ENCODE results near the gene CYSRT1.

Gene CYSRT1

DNA sequence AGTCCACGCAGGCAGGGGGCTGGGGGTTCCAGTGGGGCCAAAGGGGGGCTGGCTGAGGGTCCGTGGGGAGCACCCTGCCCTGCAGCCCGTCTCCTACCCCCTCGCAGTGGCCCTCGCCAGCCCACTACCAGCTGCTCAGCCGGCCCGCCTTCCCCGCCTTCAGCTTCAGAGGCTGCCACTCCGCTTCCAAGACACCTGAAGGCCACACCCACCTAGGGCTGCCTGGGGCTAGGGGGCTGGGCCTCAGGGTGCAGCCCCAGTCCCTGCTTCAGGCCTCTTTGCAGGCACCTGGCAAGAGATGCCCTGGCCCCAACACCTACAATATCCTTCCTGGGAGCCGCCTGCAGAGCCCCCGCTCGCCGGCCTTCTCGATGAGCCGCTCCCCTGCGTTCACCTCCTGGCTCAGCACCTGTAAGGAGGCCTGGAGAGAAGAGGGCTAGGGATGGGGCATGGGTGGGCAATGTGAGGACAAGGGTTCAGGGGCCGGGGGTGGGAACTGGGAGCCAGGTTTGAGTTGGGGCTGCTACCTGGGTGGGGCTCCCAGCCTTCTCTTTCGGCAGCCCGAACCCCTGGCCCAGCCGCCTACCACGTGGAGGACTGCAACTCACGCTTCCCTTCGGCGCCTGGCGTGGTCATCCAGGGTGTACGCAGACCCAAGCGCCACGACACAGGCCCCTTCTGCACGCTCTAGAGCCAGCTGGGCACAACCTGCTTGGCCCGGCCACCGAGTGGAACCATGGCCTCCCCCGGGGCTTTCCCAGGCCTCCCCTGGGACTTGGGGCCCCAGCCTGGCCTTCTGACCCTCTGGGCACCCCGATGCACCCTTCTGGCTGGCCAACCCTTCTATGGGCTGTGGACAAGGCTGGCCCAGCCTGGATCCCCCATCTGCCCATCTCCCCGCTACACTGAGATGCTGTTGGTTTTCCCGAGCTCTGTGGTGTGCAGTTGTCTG is 27.9 kb downstream of the CYSRT1 start:
- no peak for DNase-seq

DNA sequence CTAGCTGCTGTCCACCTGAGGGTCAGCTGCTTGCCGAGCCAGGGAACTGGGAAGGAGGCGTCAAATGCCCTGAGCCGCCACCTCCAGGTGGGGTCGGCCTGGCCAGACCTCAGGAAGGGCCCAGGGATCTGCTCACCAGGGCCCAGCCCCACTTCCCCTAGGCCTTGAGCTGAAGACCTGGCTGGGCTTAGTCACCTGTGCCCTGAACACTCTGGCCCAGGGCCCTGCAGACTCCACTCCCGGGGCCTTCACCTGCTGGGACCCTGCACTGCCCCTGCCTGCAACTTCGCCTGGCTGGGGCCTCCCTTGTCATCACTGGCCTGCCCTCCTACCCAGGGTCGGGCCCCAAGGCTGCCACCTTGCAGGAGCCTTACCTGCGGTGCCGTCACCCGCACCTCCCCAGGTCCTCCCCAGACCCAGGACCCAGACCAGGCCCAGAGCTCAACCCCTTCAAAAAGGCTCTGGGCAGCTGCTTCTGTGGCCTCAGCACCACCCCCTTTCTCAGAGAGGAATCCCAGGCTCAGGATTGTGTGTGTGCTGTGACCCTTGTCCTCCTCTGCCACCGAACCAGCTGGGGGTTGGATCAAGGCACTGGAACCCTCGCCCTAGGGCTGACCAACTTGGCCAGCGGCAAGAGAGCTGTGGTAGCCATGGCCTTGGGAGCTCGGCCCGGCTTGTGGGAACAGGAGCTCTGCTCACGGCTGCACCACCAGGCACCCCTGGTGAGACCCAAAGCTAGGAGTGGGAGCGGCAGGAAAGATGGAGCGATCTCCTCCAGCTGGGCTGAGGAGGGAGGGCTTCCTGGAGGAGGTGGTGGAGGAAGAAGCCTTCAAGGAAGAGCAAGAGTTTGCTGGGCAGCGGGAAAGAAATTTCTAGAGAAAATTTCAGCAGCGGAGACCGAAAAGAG is 29.0 kb downstream of the CYSRT1 start:
- no peak for DNase-seq

DNA sequence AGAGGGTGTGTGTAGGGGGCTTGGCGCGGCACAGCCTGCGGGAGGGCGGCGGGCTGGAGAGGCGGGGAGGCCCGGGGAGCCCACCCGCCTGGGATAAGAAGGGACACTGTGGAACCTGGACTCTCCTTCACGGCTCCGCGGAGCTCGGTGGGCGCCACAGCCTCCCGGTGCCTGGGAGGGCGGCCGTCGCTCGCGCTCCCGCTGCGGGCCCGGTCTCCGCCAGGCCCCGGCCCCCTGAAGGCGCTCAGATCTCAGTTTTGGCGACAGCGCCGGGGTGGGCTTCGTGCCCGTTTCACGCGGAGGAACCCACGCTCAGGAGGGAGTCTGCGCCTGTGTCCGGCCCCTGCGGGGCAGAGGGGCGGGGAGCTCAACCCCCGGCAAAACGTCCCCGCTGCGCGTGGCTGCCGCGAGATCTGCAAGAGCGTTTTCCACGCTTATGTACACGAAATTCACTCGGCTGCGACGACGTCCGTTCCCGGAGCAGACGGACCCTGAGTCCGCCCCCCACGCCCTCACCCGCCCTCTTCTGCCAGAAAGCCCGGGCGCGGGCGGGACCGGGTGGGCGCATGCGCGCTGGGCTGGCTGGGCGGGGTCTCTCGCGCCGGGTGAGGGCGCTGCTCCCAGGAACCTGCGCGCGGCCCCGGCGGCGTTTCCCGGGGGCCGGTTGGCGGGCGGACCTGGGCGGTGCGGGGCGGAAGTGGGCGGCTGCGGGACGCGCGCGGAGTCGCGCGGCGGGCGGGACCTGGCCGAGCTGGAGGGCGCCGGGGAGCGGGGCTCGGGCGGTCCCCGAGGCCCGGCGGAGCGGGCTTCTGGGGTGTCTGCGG is 29.9 kb downstream of the CYSRT1 start, which contains the start of gene NELFB:
NELFB (plus strand) TSS at position 704 of the 824 bp plus-strand sequence.
- peak; percentile 86 for DNase-seq

DNA sequence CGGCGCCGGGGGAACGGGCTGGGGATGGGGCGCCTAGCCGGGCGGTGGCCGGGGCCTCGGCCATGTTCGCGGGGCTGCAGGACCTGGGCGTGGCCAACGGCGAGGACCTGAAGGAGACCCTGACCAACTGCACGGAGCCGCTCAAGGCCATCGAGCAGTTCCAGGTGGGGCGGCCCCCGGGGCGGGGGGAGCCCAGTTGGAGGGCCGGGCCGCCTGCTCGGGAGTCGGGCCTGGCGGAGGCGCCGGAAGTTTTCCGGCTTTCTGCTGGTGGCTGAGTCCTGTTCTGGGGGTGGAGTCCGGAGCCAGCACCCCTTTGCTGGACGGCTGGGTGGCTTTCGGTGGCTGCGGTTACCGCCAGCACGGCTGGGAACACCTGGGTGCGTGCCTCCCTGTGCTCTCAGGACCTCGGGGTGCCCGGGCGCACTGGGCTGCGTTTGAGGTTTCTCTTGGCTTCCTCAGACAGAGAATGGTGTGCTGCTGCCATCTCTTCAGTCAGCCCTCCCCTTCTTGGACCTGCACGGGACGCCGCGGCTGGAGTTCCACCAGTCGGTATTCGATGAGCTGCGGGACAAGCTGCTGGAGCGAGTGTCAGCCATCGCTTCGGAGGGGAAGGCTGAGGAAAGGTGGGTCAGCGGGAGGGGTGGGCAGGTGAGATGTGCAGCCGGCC is 30.6 kb downstream of the CYSRT1 start:
- peak; percentile 44 for DNase-seq

GRCh38 chr9:137256362-137256761 is 31.4 kb downstream of the CYSRT1 start:
- no peak for DNase-seq

DNA sequence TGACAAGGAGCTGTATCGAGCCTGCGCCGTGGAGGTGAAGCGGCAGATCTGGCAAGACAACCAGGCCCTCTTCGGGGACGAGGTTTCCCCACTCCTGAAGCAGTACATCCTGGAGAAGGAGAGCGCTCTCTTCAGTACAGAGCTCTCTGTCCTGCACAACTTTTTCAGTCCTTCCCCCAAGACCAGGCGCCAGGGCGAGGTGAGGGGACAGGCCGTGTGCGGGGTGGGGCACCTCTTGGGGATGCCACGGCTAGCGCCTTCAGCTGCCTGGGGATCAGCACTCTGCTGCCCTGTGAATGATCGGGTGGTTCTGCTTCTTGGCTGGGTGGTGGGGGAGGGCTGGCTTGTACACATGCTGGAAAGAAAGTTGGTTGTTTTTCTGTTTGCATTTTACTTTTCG is 31.9 kb downstream of the CYSRT1 start:
- no peak for DNase-seq

- peak; percentile 56 for DNase-seq
Measured at GRCh38 chr9:137262173-137262908, 37.4 kb downstream of the CYSRT1 start.

GRCh38 chr9:137262909-137263285 is 37.9 kb downstream of the CYSRT1 start:
- DNase-seq, result no peak

DNA sequence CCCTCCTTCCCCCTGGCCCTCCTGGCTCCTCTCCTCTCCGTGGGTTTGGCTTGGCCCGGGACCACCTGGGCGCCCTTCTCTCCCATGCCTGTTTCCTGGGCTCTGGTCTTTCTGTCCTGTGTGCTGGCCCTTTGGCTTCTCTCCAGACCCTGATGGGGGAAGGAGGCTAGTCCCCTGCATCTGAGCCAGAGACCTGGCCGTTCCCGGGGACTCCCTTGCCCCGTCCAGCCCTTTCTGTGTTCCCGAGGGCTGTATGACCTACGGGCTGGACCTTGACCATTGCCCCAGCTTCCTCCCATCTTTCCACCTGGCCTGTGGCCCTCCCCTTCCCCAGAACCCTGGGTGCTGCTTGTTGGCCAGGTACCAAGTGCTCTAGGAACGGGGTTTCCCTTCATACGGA is 38.5 kb downstream of the CYSRT1 start:
- DNase-seq, result no peak

DNA sequence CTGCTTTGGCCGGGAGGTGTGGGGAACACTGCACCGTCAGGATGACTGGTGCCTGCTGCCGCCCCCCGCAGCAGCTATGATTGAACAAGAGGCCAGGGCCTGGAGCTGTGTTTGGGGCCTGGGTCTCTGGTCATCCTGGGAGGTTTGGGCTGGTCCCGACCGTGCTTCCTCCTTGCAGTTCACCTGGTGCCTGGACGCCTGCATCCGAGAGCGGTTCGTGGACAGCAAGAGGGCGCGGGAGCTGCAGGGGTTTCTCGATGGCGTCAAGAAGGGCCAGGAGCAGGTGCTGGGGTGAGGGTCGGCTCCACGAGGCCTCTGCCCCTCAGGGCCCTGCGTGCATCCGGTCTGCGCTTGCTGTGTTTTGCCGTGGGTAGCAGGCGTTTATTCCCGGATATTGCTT is 39.1 kb downstream of the CYSRT1 start:
- DNase-seq, result no peak

GRCh38 chr9:137265496-137266161 is 40.7 kb downstream of the CYSRT1 start:
- no peak for DNase-seq

- no peak for DNase-seq
Measured at GRCh38 chr9:137266162-137266527, 41.2 kb downstream of the CYSRT1 start.

DNA sequence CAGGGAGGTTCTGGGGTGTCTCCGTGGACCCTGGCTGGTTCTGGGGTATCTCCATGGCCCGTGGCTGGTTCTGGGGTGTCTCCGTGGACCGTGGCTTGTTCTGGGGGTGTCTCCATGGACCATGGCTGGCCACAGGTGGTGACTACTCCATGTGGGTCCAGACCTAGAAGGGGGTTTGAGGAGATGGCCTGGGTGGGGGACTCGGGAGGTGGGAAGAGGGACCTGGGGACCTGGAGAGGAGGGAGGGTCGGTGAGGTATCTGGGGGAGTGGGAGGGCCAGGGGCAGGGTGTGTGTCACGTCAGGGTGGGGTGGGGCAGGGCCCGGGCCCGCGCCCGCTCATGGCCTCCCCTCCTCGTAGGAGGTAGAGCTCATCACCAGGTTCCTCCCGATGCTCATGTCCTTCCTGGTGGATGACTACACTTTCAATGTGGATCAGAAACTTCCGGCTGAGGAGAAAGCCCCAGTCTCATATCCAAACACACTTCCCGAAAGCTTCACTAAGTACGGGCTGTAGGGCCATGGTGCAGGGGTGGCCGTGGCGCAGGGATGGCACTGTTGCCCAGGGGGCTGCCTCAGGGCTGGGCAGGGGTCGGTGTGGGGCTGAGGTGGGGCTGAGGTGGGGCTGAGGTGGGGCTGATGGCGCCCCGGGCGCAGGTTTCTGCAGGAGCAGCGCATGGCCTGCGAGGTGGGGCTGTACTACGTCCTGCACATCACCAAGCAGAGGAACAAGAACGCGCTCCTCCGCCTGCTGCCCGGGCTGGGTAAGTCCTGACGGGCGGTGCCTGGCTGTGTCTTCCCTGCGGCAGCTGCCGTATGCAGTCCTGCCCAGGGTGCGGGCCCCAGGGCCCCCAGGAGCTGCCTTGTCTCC is 41.8 kb downstream of the CYSRT1 start:
- DNase-seq, result no peak

GRCh38 chr9:137267933-137268355 is 43.0 kb downstream of the CYSRT1 start:
- no peak for DNase-seq

DNA sequence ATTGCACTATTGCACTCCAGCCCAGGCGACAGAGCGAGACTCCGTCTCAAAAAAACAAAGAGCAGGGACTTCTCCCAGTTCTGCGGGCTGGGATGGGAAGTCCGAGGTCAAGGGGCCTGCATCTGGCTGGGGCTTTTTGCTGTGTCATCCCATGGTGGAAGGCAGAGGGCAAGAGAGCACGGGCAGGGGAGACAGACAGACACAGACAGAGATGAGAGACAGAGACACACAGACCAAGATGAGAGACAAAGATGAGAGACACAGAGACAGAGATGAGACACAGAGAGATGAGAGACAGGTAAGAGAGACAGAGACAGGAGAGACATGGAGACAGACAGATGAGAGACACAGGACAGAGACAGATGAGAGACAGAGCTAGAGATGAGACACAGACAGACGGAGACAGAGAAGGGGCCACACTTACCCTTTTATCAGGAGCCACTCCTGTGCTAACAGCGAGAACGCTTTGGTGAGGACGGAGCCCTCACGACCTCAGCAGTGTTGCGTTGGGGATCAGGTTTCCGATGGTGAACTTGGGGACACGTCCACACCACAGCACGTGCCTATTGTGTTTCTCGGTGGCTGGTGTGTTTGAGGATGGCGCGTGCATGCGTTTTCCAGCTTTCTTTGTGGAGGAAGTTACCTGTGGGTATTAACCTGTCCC is 43.7 kb downstream of the CYSRT1 start:
- no peak for DNase-seq

DNA sequence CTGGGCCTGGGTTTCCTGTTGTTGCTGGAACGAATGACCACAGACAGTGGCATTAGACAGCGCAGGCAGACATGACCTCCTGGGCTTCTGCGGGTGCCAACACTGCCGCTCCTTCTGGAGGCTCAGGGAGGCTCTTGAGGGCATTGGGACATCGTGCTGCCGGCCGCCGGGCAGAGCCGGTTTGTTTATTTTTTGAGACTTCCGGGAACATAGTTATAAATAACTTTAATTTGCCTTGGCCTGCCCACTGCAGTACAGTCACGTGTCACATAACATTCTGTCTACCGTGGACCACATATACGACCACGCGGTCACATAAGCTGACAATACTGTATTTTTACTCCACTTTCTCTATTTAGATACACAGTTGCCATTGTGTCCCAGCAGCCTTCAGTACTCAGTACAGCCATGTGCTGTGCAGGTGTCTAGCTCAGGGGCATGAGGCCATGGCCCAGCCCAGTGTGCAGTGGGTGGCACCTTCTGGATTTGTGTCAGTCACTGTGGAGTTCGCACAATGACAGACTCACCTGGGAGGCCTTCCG is 44.3 kb downstream of the CYSRT1 start:
- DNase-seq, result no peak

GRCh38 chr9:137270929-137271695 is 46.1 kb downstream of the CYSRT1 start:
- DNase-seq, result no peak

DNA sequence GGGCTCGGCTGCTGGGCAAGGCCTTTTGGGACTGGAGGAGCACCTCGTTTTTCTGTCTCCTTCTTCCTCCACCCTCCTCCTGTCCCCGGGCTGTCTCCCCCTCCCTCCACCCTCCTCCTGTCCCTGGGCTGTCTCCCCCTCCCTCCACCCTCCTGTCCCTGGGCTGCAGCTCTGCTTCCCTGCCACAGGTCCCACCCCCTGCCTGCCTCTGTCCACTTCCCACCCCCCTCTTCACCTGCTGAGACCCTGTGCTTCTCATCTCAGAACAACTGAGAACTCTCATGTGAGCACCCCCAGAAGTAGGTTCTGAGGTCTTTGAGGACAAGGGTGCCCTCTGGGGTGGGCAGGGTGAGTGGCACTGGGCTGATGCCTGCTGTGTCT is 46.7 kb downstream of the CYSRT1 start:
- DNase-seq, result no peak
